ENCODE results near the gene CAMK2B. TPM values are rescaled to one million over a fixed set of nuclear protein-coding genes. Genes with fewer than 3 reads are reported as not detected.
"Not testable (repeated sequence)": the region's sequence is repeated elsewhere in the genome, so short reads cannot be mapped to it uniquely, and the experiment has no call there.

CAMK2B gene
- total RNA-seq, 1 experiment from 2014 or later: 0.15 TPM

DNA sequence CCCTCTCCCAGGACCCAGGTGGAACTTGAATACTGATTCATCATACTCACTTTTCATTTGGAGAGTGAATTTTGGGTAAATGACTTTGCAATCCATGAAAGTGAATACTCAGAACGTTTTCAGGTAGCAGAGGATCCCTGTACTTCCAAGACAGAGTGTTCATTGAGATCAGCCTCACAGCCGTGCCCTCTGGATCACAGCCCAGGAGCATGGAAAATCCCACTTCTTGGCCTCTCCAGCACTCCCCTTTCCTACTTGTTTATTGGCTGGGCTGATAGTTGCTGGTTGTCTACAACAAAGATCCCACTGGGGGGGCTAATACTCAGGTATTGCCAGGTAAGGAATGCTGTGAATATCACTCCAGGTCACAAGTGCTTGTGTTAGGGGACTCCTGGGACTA is 142.0 kb downstream of the CAMK2B start:
- DNase-seq (ENCODE audit: extremely low read depth, low read depth): no peak

- DNase-seq (ENCODE audit: extremely low read depth, low read depth): no peak
These were observed 142.6 kb downstream of the CAMK2B start for GRCh38 chr7:44182827-44183226.

DNA sequence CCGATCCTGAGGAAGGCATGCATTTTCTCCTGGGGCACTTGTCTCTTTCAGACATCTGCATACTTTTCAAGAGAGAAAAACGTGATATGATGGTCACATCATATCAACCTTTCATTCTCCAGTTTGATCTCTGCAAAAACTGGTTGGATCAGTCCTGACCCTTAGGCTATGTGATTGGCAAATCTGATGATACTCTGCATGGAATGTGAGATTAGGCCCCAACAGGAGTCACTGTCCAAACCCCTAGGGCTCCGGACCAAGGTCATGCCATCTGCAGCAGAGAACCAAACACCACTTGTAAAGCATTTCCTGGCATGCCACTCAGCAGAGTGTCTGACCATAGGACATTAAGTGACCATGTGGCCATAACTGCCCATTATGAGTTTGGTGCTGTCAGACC is 144.8 kb downstream of the CAMK2B start:
- DNase-seq (ENCODE audit: extremely low read depth, low read depth): no peak

DNA sequence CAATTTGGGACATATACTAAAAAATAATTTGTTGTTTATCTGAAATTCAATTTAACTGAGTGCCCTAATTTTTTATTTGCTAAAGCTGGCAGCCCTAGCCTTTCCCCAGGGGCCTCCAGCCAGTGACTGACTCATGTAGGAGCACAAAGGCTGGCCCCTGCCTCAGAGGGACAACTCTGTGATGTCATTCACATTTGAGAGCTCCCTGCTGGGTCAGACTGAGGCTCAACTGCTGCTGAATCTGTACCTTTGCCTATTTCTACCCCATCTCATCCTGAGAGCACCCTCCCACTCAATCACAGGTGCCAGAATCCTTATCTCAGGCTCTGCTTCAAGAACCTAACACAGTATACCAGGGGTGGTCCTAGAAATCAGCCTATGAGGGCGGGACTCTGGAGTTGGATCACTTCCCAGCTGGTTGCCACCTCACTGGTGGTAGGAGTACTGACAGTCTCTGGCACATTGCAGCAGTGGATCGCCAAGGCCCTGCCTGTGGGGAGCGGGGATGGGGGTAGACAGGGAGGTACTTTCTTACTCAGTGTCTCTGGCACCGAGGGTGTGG is 147.7 kb downstream of the CAMK2B start:
- DNase-seq (ENCODE audit: extremely low read depth, low read depth): no peak

GRCh38 chr7:44176486-44176885 is 148.9 kb downstream of the CAMK2B start:
- DNase-seq (ENCODE audit: extremely low read depth, low read depth): no peak

GRCh38 chr7:44175730-44176129 is 149.7 kb downstream of the CAMK2B start:
- no peak for DNase-seq (ENCODE audit: extremely low read depth, low read depth)

- not testable (repeated sequence) for DNase-seq (ENCODE audit: extremely low read depth, low read depth)
These were observed 150.8 kb downstream of the CAMK2B start for GRCh38 chr7:44174694-44174948.

DNA sequence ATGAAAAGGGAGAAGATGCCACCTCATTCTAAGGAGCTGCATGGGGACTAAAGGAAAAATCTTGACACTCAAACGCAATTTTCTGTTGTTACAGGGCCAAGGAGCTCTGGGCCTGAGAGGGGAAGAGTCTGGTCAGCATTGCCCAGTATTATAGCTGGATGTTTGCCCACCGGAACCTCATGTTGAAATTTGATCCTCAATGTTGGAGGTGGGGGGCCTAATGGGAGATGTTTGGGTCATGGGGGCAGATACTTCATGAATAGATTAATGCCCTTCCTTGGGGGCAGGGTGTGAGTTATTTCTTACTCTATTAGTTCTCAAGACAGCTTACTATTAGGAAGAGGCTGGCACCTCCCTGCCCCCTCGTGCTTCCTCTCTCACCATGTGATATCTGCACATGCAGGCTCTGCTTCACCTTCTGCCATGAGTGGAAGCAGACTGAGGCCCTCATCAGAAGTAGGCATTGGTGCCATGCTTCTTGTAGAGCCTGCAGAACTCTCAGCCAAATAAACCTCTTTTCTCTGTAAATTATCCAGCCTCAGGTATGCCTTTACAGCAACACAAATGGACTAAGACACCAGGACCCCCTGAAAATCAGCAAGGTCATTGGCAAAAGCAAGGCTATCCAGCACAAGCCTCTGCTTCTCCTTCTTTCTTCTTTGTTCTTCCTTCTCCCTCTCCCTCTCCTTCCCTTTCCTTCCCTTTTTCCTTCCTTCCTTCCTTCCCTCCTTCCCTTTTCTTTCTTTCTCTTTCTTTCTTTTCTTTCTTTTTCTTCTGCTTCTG is 151.3 kb downstream of the CAMK2B start:
- no peak for DNase-seq (ENCODE audit: extremely low read depth, low read depth)

DNA sequence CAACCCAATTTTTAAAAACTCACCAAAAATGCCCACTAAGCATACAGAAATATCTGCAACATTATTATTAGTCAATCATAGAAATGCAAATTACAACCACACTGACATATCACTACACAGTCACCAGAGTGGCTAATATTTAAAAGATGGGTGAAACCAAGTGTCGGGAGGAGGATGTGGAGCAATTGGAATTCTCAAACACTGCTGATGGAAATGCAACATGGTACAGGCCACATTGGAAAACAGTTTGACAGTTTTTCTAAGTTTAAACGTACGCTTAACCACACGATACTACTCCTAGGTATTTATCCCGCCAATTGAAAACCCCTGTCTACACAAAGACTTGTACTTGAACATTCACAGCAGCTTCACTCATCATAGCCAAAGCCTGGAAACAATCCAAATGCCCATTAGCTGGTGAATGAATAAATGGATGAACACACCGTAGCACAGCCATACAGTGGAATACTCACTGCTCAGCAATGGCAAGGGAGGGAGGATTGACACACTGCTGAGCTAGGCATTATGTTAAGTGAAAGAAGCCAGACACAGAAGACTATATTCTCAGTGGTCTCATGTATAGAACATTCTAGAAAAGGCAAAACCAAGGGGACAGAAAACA is 152.5 kb downstream of the CAMK2B start:
- no peak for DNase-seq (ENCODE audit: extremely low read depth, low read depth)

DNA sequence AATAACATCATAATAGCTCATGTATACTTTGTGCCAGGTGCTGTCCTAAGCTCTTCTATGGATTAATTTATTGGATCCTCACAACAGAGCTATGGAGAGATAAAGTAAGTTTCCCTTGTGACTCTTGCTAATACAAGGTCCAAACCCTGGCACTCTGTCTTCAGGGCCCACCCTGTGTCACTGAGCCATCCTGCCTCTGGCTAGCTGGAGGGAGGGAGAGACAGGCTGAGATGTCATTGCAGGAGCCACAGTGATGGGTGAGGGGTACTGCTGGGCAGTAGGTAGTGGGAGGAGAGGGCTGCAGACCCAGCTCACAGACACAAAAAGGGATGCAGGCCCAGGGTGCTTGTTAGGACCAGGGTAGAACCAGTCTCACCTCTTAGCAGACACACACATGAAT is 153.0 kb downstream of the CAMK2B start:
- DNase-seq (ENCODE audit: extremely low read depth, low read depth): no peak

GRCh38 chr7:44171901-44172300 is 153.5 kb downstream of the CAMK2B start:
- DNase-seq (ENCODE audit: extremely low read depth, low read depth): not testable (repeated sequence)

DNA sequence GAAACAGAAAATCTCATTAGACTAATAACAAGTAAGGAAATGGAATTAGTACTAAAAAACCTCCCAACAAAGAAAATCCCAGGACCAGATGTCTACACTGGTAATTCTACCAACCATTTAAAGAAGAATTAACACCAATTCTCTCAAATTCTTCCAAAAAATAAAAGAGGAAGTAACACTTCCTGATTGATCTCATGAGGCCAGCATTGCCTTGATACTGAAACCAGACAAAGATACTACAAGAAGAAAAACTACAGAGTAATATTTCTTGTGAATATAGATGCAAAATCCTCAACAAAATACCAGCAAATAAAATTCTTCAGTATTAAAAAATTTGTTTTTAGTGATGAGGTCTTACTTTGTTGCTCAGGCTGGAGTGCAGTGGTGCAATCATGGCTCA is 157.5 kb downstream of the CAMK2B start:
- DNase-seq (ENCODE audit: extremely low read depth, low read depth): no peak

Other genes with a start within 250 kb of the CAMK2B start
- 7.9 and 9.3 TPM in 2 replicates for gene POLM, start 243.1 kb downstream of the CAMK2B start, total RNA-seq (2014; rRNA removed; shearing (Covaris generic))
- not detected in 2 replicates for gene AEBP1, start 221.2 kb downstream of the CAMK2B start, total RNA-seq (2014; rRNA removed; shearing (Covaris generic))
- 151 and 174 TPM in 2 replicates for gene POLD2, start 202.0 kb downstream of the CAMK2B start, total RNA-seq (2014; rRNA removed; shearing (Covaris generic))
- gene MYL7, start 184.3 kb downstream of the CAMK2B start, total RNA-seq (2014; rRNA removed; shearing (Covaris generic)): not detected in 2 replicates
- gene GCK, start 136.2 kb downstream of the CAMK2B start, total RNA-seq (2014; rRNA removed; shearing (Covaris generic)): not detected in 2 replicates
- 59.1 and 77.7 TPM in 2 replicates for gene YKT6, start 124.6 kb downstream of the CAMK2B start, total RNA-seq (2014; rRNA removed; shearing (Covaris generic))
- gene NUDCD3, start 165.1 kb upstream of the CAMK2B start, total RNA-seq (2014; rRNA removed; shearing (Covaris generic)): 52.1 and 55.9 TPM in 2 replicates
- 0.09 TPM in 1 of 2 replicates, not detected in the other for gene NPC1L1, start 215.7 kb upstream of the CAMK2B start, total RNA-seq (2014; rRNA removed; shearing (Covaris generic))
- gene DDX56, start 248.3 kb upstream of the CAMK2B start, total RNA-seq (2014; rRNA removed; shearing (Covaris generic)): 84.7 and 98.8 TPM in 2 replicates